CD4-positive, alpha-beta T cell treated with Interferon alpha-2 for 1 hour (primary cell): ENCODE measurements around the gene RMRP.

Source experiments
- DNase-seq, 2 donors: peaks; one replicate each; pipeline ENCODE4 v3.0.0-alpha.2; 2020 to 2022

RMRP gene

GRCh38 chr9:35686222-35687203 is 28.7 kb upstream of the RMRP start:
- no peak for DNase-seq

GRCh38 chr9:35685506-35685905 is 27.7 kb upstream of the RMRP start:
- DNase-seq: no peak

GRCh38 chr9:35684921-35685320 is 27.1 kb upstream of the RMRP start:
- DNase-seq: no peak

GRCh38 chr9:35683323-35683722 is 25.5 kb upstream of the RMRP start:
- DNase-seq: no peak

- DNase-seq: no peak
Observed at GRCh38 chr9:35682520-35683315, 24.9 kb upstream of the RMRP start.

- DNase-seq: no peak
Observed at GRCh38 chr9:35682051-35682450, 24.2 kb upstream of the RMRP start.

- no peak for DNase-seq
Observed at GRCh38 chr9:35681341-35682002, 23.7 kb upstream of the RMRP start.

- no peak for DNase-seq
Observed at GRCh38 chr9:35680331-35681105, 22.7 kb upstream of the RMRP start.

GRCh38 chr9:35679766-35680330 is 22.0 kb upstream of the RMRP start:
- no peak for DNase-seq

GRCh38 chr9:35679091-35679490 is 21.3 kb upstream of the RMRP start:
- DNase-seq: no peak

GRCh38 chr9:35675732-35676392 is 18.0 kb upstream of the RMRP start:
- DNase-seq: peak; percentile 20 to 42

- DNase-seq: no peak
Observed at GRCh38 chr9:35675204-35675603, 17.4 kb upstream of the RMRP start.

GRCh38 chr9:35674025-35674361 is 16.2 kb upstream of the RMRP start:
- DNase-seq: no peak

GRCh38 chr9:35673132-35674024 is 15.6 kb upstream of the RMRP start, which contains the start of gene CA9:
Gene CA9 (plus strand): TSS chr9:35673928. CDS start chr9:35673960, 32 bp downstream.
- no peak for DNase-seq

GRCh38 chr9:35669331-35670145 is 11.7 kb upstream of the RMRP start:
- no peak for DNase-seq

GRCh38 chr9:35667939-35668338 is 10.1 kb upstream of the RMRP start:
- DNase-seq: no peak

GRCh38 chr9:35666549-35666948 is 8.7 kb upstream of the RMRP start:
- DNase-seq: no peak

- no peak for DNase-seq
Observed at GRCh38 chr9:35666045-35666444, 8.2 kb upstream of the RMRP start.

GRCh38 chr9:35665471-35665818 is 7.6 kb upstream of the RMRP start:
- no peak for DNase-seq
